Hematopoietic multipotent progenitor cell treated with erythropoietin and hydrocortisone succinate and interleukin-3 and kit ligand, for 8 days (in vitro differentiated cells): Measurements from ENCODE around the gene POLR1H.
A peak's percentile ranks its signal among the peaks of the same experiment; 100 is the strongest.

Source experiments
- DNase-seq: peaks from one replicate; pipeline ENCODE4 v3.0.0-alpha.2; 2015

The POLR1H gene

DNA sequence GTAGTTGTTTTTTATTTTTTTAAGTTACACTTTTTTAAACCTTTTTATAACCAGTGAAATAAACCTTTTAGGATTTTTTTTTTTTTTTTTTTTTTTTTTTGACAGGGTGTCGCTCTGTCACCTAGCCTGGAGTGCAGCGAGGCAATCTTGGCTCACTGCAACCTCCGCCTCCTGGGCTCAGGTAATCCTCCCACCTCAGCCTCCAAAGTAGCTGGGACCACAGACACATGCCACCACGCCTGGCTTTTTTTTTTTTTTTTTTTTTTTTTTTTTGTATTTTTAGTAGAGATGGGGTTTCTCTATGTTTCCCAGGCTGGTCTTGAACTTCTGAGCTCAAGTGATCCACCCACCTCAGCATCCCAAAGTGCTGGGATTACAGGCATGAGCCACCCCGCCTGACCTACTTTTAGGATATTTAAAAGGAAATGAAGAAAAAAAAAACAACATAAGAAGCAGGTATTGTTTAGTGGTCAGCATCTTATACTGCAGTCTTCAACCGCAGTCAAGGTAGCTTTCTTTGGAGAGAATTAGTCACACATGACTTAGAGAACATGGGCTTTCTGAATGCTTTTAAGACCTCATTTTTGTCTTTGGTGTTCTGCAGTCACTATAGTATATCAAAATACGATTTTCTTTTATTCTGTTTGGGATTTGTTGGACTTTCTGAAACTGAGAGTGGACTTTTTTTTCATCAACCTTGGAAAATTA, 1.6 kb downstream of the POLR1H start:
- peak; percentile 6 for DNase-seq

DNA sequence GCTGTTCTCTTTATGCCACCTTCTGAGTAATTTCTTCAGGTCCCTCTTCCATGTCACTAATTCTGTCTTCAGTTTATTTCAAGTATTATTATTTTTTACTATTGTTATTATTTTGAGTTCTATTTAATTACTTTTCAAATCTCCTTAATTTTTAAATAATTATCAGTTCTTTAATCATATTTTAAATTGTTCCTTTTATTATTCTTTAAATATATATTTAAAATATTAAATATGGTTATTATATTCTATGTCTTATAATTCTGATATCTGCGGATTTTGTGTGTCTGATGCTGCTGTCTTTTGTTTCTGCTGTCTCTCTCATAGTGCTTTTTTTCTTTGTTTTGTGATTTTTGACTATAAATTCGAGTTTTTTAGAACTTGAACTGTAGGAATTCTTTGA, 2.2 kb downstream of the POLR1H start:
- DNase-seq, result no peak

DNA sequence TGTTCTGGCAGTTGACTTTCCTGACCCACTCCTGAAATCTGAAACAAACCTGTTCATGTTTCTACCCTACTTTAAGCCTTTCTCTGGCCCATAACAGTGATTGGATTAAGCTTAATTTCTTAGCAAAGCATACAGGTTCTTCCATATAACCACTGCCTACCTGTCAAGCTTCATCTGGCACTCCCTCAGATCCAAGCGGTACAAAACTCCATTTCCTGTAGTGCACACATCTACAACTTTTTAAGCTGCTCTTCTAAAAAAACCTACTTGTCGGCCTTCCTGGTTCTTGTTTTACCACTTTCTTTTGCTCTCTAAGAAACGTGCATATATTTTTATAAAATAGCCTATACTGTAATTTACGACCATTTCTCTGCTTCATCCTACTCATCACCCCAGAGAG, 5.0 kb downstream of the POLR1H start:
- no peak for DNase-seq

DNA sequence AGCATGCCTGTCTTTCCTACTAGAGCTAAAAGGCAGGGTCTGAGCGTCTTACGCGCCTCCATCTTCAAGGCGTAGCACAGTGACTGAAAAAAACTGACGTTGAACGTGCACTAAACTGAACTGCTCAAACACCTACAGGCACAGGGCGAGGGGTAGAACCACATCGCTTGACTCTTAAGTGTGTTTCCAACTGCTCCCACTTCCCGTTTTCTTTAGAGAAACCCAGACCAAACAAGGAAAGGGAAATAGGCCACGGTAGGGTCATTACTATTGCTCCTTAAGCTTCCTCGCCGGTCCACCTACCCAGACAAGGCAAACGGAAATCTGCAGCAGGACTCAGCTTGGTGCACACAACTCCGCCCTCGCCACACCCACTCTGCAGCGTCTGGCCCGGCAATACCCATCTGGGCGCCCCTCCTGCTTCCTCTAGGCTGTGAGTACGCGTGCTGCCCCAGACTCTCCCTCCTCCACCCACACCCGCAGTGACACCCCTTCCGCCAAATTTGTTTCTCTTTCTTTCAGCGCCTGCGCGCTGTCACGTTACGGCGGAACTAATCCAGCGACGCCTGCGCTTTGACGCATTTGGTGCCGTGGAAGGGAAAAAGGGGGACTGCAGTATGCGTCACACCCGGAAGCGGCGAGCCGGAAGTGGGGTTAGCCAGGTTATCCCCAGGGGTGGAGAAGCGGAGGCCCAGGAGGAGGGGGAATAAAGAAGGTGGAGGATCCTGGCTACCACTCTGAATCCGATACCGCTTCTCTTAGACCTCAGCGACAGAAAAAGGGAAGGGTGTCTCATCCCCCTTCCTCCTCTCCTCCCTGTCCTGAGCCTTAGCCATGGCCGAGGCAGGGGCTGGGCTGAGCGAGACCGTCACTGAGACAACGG, 5.8 kb downstream of the POLR1H start, which contains the start of gene PPP1R11:
PPP1R11 (plus strand) TSS at position 622 of the 883 bp plus-strand sequence; CDS start at position 835, 213 bp downstream.
- peak; percentile 100 for DNase-seq

DNA sequence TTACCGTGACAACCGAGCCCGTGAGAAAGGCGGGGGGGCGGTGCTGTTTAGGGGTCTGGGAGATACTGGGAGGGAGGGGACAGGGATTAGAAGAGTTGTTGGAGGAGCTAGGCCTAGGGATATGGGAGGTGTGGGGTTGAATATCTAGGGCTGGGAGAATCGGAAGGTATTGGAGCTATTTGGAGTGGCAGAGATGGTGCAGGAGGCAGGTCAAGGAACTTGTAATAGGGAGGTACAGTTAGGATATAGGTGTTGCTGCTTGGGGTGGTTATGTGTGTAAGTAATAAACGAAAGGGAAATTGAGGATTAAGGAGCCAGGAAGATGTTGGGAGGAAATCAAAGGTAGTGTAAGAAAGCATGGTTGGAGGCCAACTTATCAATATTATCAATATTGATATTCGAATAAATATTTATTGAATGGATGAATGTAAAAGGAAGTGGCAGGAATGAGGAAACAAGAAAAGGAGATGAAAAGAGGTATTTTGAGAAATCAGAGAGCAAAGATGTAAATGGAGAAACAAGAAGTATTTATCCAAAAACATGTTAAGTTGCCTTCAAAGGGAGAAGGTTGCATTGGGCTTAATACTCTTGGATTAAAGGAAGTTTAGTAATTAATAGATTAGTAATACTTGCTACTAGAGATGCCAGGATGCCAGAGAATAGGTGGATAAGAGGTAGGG, 6.5 kb downstream of the POLR1H start:
- DNase-seq, result no peak

DNA sequence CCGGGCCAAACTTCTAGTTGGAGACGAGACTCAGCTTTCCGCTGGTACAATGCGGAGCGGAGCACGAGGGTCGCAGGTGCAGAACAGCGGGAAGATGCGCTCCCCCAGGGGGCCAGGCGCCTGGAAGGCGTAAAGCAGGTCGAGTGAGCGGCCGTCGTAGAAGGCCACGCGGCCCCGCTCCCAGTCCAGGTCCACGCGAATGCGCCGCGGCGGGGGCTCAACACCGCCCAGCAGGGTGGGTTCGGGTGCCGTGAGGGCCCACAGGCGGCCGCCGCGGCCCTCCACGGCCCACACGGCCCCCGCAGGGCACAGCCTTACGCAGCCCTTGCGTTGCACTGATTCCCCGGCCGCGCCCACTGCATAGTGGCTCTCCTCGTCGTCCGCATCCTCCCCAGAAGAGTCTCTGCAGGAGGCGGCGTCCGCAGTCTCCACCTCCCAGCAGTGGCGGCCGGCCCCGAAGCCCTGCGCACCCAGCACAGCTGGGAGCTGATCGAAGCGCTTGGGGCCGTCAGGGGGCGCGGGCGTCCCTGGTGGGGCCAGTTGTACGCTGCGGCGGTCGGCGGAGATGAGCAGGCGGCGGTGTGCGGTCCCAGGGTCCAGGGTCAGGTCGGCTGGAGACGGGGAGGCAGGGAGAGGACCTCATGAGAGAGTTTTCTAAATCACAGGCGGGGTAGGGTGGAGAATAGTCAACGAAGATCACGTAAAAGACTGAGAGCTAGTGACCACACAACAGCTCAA, 10.2 kb downstream of the POLR1H start:
- DNase-seq, result no peak

DNA sequence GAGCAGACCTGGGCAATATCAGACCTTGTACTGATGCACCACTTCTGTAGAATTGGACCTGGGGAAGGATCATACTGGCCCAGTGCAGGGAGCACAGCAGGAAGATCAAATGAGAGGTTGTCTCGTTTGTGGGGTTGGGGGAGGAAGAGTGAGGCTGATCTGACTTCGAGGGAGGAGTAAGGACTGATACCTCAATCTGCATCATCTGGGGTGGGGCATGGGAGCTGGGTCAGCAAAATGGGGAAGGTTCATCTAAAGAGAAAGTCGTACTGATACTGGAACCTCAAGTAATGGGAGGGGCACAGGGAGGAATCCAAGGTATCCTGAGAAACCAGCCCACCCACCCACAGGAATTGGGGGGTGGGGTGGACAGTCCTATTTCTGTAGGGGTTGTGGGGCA, 10.8 kb downstream of the POLR1H start:
- DNase-seq, result no peak

DNA sequence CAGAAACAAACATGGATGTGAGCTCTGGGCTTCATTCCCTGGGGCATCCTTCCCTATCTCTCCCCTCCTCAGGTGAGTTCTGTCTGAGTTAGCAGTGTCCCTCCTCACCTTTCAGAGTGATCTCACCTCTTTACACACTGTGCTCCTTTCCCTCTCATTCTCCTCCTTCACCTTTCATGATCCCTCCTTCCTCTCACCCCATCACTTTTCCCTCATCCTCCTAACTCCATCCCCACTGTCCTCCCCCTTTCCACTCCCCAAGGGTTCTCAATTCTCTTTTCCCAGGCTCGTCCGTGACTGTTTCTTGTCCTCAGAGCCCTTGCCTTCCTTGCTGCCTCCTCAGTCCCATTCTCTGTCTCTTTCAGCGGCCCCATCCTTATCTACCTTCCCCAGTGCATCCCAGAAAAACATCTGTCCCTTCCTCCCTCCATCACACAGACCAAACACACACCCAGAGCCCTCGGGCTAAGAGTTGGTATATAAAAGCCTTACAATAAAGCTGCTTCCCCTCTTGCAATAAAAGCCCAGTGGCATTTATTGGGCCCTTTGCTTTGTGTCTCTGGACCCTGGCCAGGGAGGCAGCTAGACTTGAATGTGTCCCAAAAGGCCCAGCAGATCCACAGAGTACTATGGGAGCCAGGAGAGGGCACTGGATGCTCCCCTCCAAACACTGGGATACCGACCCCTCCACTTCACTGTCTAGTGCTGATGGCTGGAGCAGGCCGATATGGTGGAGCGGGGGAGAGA, 12.6 kb downstream of the POLR1H start:
- no peak for DNase-seq

DNA sequence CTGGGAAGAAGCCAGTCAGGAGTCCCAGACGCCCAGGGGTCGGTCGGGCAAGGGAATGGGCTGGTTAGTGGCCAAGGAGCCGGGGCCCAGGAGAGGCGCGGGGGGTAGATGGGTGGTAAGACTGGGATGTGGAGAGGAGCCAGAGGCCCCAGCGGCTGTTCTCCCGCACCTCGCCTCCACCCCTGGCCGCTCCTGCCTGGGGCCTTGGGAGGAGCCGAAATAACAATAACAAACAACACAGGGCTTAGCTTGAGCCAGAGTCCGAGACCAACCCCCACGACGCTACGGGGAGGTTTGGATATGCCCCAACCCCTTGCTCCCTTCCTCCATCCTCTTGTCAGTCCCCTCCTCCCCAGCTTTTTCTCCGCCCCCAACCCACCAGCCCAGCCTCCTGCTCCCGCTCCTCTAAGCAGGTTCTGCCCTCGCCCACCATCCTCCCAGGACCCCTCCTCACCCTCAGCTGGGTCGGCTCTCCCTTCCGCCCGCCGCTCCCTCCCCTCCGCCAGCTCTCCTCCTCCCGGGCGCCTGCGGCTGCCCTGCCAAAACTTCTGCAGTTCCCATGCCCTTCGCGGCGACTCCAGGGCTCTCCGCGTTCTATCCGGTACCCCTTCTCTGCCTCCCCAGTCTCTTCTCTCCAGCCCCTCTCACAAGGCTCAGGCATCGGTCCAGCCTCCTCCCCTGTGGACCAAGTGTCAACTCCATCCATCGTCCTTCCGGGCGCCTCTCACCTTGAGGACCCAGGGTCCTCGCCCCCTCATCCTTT, 13.4 kb downstream of the POLR1H start:
- DNase-seq, result no peak

DNA sequence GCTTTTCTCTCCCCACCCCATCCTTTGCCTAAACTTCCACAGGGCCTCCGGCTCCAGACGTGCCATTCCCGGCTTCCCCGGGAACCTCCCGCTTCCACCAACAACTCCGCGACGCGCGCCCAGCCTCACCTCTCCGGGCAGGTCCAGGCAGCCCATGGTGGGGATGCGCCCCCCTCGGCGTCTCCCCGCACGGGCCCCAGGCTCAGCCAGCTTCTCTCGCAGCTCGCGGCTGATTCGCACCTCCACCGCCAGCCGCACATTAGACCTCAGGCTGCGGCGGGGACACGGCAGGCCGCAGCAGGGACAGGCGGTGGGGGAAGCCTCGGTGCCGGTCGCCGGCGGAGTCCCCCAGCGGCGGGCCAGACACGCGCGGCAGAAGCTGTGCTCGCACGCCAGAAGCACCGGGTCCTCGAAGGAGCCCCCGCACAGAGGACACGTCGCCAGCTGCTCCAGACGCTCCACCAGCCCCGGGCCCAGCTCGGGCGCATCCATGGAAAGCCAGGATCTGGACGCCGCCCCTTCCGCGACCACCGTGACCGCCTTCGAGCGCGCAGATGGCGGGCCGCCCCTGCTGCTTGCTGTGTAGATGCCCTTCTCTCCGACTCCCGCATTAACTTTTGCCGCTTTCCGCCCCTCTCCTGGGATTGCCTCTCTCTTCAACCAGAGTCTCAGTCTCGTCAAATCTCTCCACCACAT, 14.2 kb downstream of the POLR1H start, which contains the start of gene RNF39:
RNF39 (minus strand) TSS at position 676 of the 696 bp plus-strand sequence; CDS start at position 492, 184 bp downstream.
- no peak for DNase-seq

DNA sequence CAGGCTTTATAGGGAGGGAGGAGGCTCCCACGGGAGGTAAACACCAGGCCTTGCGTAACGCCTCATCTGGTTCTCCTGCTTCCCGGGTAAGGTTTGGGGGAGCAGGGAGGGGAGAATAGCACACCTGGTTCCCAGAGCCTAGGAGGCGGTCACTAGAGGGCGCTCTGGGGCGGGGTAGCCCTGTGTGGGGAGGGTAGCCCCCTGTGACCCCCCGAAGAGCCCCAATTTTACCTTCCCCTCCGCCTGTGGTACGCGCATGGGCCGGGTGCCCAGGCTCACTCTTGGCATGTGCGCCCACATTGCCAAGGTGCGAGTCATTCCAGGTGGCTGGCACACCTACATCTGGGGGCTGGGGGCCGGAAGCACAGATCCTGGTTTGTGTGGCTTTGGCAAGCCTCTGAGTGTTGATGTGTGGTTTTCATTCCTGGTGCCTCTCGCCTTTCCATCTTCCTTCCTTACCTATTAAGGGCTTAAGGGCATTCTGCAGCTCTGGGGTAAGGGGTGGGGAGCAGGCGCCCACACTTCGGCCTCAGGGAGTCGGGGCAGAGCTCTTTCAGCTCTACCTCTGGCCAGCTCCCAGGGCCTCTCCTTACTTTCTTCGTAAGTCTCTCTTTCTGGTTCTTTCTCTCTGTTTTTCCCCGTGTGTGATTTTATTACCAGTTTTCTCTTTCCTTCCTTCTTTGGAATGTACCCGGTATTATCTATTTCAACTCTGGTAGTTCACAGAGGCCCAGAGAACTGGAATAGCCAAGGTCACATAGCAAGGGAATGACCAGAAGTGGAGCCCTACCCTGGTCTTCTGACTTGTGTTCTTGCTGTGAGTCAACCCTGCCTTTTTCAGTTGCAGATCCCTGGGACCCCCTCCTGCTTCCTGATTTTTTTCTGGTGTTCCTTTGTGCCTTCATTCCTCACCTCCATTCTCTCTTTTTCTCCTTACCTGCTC, 15.0 kb downstream of the POLR1H start:
- DNase-seq, result no peak

DNA sequence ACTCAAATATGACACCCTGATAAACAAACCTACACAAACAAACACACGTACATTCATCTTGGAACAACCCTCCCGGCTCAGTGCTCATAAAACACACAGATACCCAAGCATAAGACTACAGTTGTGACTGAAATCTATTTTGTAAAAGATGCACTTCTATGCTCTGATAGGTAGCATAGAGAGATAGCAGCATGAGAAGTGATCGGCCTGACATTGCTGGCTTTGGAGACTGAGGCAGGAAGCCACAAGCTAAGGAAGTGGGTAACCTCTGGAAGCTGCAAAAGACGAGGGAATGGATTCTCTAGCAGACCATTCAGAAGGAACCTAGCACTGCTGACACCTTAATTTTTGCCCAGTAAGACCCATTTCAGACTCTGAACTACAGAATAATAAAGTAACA, 16.2 kb downstream of the POLR1H start:
- no peak for DNase-seq

DNA sequence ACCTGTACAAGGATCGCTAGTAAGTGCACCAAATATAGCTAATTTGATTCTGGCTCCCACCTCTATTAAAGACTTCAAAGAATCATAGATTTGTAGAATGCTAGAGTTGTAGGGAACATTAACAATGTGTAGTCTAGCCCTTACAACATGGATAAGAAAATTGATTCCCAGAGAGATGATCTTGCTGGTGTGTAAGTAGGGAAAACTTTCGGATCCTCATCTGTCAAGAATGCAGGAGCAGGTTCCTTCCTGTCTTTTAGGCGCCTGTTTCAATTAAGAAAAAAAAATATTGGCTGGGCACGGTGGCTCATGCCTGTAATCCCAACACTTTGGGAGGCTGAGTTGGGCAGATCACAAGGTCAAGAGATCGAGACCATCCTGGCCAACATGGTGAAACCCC, 26.8 kb downstream of the POLR1H start:
- DNase-seq, result no peak

DNA sequence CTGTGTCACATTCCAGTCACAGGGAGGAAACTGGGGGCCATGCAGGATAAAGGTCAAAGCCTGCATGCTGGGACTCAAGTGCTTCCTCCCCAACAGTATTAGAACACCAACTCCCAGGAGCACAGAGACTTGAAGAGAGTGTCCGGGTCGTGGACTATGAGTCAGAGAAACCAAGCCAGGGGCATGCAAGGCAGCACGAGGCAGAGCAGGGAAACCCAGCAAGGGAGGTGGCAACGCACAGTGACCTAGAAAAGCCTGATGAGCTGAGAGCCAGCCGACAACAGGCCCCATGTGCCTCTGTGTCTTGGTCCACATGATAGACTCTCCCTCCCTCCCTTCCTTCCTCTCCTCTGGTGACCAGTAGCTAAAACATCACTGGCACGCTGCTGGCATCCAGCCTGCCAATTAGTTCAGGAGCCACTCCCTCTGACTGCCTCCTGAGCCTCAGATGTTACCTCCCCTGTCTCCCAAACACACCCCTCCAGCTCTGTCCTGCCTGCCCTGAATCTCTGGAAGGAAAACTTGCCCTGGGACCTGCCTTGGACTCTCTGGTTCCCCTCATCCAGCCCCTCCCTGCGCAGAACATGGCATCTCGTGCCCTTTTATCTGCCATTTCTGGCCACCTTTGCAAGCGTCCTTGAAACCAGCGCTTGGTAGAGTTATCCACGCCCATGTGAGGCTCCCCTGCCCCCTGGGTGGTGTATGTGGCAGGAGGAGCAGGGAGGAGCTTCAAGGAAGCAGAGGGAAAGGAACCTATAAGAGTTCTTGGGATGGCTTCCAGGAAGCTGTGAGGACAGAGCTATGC, 30.7 kb downstream of the POLR1H start:
- DNase-seq, result no peak

DNA sequence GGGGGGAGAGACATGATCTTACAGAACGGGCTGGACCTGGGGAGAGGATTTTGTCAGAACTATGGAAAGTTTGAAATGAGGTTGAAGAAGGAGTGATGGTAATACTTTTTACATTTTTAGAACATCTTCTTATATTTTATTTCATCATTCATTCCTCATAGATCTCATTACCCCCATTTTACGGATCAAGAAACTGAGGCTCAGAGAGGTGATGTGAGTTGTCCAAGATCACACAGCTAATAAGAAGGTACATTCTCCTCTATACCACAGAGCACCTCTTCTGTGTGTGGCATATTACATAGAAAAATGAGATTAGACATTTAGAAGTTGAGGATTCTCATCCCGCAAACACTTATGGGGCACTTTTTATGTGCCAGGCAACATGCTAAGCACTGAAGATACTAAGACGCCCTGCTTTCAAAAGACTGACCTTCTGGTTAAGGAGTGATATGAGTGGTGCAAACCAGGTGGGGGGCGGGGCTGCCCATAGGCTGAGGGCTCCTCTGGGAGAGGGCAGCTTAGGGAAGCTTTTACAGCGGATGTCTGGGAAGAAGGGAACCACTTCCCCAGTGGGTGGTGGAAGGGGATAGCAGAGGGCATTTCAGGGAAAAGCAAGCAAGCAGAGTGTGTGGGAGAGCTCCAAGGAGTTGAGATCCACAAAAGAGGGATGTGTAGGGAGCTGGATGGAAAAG, 31.9 kb downstream of the POLR1H start:
- DNase-seq, result no peak

DNA sequence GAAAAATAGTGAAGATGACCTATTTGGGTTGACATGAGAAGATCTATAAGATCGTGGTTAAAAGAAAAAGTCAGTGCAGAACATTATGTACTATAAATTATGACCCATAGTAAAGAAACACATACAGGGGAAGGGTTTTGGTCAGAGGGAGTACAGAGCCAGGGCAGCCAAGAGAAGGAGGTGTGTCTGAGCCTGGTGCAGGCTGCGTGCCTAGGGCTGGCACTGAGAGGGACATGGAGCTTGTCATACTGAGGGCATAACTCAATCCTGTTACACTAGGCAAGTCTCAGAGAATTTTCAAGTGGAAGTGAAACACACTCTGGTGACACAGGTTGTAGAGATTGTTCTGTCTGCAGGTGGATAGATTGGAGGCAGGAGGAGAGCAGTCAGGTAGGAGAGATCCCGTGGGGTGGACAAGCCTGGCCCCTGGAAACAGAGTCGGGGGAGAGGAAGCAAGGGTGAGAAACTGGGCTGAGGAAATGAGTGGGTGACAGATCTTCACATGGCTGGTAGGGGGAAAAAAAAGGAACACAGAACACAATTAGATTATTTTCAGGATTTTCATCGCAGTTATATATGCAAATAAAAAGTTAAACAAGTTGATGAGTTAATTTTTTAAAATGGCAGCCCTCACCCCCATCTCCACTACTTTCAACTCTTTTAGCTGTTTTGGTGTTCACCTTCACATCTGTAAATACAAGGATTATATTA, 33.0 kb downstream of the POLR1H start:
- DNase-seq, result no peak

DNA sequence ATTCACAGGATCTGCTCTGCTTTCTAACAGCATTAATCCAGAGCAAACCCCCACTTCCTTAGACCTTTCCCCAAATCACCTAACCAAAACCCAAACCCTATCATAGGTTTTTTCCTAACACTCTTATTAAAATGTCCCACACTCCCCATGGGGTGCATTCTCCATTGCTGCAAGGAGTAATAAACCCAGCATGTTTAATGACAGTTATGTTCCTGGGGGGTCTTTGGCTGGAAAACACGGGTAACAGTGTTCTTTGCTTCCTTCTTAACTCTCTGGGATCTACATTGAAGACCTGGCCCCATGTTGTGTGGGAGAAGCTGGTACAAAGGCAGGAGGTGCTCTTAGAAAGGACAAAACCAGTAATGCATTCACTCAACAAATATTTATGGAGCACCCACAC, 35.8 kb downstream of the POLR1H start:
- no peak for DNase-seq
